ENCODE measurements around the gene MAP2K6.

The MAP2K6 gene

DNA sequence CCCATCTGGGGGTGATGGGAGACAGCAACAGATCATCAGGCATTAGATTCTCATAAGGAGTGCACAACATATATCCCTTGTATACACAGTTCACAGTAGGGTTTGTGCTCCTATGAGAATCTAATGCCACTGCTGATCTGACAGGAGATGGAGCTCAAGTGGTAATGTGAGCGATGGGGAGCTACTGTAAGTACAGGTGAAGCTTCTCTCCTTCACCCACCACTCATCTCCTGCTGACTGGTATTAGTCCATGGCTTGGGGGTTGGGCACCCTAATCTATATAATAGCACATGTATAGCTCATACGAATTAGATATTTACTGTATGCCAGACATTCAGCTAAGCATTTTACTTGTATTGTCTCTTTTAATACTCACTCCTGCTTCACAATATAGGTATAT lies 101.7 kb downstream of the MAP2K6 start:
- TF ChIP-seq CTCF (IDR thresholded peaks at IDR 0.05; ENCODE audit: borderline replicate concordance, control extremely low read depth, extremely low read depth, insufficient read depth, missing control alignments) = no peak
- DNase-seq (ENCODE audit: low spot score) = no peak
- in situ Hi-C loops (cut with MboI; ENCODE audit: low sequenced_read_pairs, unreplicated experiment) = loop anchor here (25.0 kb wide), 1 partner anchor 729 kb away; no protein-coding TSS in a partner anchor

DNA sequence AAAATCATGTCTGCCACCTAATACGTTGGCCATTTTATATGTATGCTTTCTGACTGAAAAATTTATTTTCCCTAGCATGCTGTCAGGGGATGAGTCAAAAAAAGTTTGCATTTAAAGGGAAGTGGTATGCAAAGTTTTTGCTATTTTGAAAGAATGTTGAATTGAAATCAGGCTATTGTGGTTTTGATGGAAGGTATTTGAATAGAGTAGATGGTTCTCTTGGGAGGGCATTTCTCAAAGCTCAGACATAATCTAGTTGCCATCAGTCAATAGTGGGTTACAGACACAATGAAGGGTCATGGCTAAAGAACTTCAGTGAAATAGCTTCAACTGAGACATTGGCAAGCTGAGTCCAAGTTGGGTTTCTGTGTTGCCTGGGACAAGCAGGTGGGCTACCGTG lies 102.4 kb downstream of the MAP2K6 start:
- no peak for TF ChIP-seq CTCF (IDR thresholded peaks at IDR 0.05; ENCODE audit: borderline replicate concordance, control extremely low read depth, extremely low read depth, insufficient read depth, missing control alignments)
- DNase-seq (ENCODE audit: low spot score) = peak; percentile 47
- in situ Hi-C loops (cut with MboI; ENCODE audit: low sequenced_read_pairs, unreplicated experiment) = loop anchor here (25.0 kb wide), 1 partner anchor 730 kb away; no protein-coding TSS in a partner anchor

DNA sequence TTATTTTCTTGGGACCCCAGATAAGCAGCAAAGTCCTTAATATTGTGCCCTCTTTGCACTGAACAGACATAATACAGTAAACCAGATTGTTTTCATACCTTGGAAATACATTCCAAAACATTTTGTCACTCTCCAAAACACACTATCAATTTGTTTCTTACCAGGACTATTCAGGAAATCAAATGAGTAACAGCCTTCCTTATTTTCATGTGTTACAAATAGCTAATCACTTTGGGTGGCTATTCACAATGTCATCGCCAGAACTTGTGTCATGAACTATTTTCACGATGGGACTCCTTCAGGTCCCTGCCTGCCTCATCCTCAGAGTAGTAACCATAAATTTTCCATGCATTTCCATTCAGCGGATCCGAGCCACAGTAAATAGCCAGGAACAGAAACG lies 104.5 kb downstream of the MAP2K6 start:
- TF ChIP-seq CTCF (IDR thresholded peaks at IDR 0.05; ENCODE audit: borderline replicate concordance, control extremely low read depth, extremely low read depth, insufficient read depth, missing control alignments) = no peak
- in situ Hi-C loops (cut with MboI; ENCODE audit: low sequenced_read_pairs, unreplicated experiment) = loop anchor here (25.0 kb wide), 1 partner anchor 732 kb away; no protein-coding TSS in a partner anchor
- no peak for DNase-seq (ENCODE audit: low spot score)

- peak; percentile 32 for TF ChIP-seq CTCF (IDR thresholded peaks at IDR 0.05; ENCODE audit: borderline replicate concordance, control extremely low read depth, extremely low read depth, insufficient read depth, missing control alignments)
- DNase-seq (ENCODE audit: low spot score) = peak; percentile 41
- in situ Hi-C loops (cut with MboI; ENCODE audit: low sequenced_read_pairs, unreplicated experiment) = loop anchor here (25.0 kb wide), 1 partner anchor 736 kb away; no protein-coding TSS in a partner anchor
Measured at GRCh38 chr17:69523244-69523861, 108.9 kb downstream of the MAP2K6 start.

GRCh38 chr17:69524854-69525253 lies 110.4 kb downstream of the MAP2K6 start:
- in situ Hi-C loops (cut with MboI; ENCODE audit: low sequenced_read_pairs, unreplicated experiment) = loop anchor here (25.0 kb wide), 1 partner anchor 738 kb away; no protein-coding TSS in a partner anchor
- TF ChIP-seq CTCF (IDR thresholded peaks at IDR 0.05; ENCODE audit: borderline replicate concordance, control extremely low read depth, extremely low read depth, insufficient read depth, missing control alignments) = no peak
- DNase-seq (ENCODE audit: low spot score) = no peak

DNA sequence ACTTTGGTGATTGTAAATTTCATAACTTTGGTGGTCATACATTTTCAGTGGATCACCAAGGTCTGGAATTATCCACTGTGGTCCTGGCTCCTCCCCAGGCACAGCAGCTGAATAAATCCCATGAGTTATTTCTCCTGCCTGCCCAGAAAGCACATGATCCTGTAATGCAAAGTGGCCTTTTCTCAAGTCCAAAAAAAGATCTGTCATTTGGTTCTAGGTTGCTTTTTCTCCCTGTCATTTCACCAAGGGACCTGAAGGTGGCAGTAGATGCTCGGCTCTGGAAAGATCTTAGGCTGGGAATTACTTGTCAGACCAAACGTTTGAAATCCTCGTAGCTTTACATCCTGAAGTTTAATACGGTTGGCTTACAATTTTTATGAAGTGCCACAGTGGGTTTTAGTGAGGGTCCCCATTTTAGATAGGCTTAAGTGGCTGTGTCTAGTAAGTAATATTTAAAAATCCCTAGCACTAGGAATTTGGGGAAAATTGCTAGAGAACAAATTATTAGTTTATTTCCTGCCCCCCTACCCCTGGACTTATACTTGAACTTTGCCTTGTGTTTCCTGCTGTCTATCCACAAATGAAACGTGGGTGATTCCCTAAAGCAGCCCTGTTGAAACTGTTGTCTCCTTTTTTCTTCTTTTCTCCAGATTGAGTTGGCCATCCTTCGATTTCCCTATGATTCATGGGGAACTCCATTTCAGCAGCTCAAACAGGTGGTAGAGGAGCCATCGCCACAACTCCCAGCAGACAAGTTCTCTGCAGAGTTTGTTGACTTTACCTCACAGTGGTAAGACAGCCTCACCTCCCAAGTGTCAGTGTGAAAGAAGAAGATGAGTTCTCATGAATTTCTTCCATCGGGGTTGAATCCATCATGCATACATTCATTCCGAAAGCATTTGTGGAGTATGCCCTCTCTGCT lies 111.7 kb downstream of the MAP2K6 start:
- peak; percentile 45 for DNase-seq (ENCODE audit: low spot score)
- peak; percentile 58 for TF ChIP-seq CTCF (IDR thresholded peaks at IDR 0.05; ENCODE audit: borderline replicate concordance, control extremely low read depth, extremely low read depth, insufficient read depth, missing control alignments)
- in situ Hi-C loops (cut with MboI; ENCODE audit: low sequenced_read_pairs, unreplicated experiment) = no loop called here

Measured in GM13976 (cell line).